NCI-H1694 treated with DMSO at 0.1 percent for 48 hours (cell line): ENCODE data around the gene DUOXA2.

ENCODE experiments used
- DNase-seq: peaks from one replicate; lab custom pipeline; 2025; lab: John Stamatoyannopoulos, UW

DUOXA2 gene

GRCh38 chr15:45162771-45163507 is 48.8 kb downstream of the DUOXA2 start:
- peak; percentile 72 for DNase-seq

GRCh38 chr15:45163508-45163856 is 49.4 kb downstream of the DUOXA2 start:
- no peak for DNase-seq

GRCh38 chr15:45164914-45165313 is 50.8 kb downstream of the DUOXA2 start:
- no peak for DNase-seq

GRCh38 chr15:45165536-45165935 is 51.4 kb downstream of the DUOXA2 start:
- no peak for DNase-seq

GRCh38 chr15:45166834-45167630 is 52.9 kb downstream of the DUOXA2 start:
- peak; percentile 58 for DNase-seq

GRCh38 chr15:45167631-45168205 is 53.6 kb downstream of the DUOXA2 start:
- DNase-seq, result no peak
